Testis (tissue), 2 donors: ENCODE results near the gene RPL12.

Experiments used
- POLR2A ChIP-seq: fragments of 450-650 bp; IDR thresholded peaks from one replicate; pipeline ENCODE4 v1.6.1; 2017; ENCODE audit warnings: antibody characterized with exemption, mild to moderate bottlenecking, moderate library complexity
- TF ChIP-seq, protein P1 (sequence below), 3 experiments: fragments of 450-650 bp in 2 of 3; fragments of 200-600 bp in 1 of 3; sonication (generic) in 1 of 3; IDR thresholded peaks; one replicate each; pipeline ENCODE4 v1.5.1; 2016 to 2019; ENCODE audit warnings: antibody characterized with exemption in 3 of 3, mild to moderate bottlenecking in 2 of 3, moderate library complexity in 1 of 3

DNA sequence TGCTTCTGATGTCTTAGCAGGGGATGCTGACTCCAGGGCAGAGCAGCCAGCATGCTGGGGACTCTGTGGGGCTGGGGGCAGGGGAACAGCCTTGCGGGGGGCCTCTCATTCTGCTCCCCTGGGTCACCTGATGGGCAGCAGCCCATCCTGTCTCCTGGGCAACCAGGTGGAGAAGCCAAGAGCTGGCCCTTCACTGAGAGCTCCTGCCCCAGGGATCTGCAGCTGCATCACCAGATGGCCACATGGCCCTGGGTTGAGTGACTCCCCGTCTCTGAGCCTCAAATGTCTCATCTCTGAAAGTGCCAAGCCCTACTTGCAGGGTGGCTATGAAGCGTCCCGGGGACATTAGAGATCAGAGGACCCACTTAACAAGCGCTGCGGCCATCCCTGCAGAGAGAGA is 49.2 kb upstream of the RPL12 start:
- TF ChIP-seq, protein P1, sequence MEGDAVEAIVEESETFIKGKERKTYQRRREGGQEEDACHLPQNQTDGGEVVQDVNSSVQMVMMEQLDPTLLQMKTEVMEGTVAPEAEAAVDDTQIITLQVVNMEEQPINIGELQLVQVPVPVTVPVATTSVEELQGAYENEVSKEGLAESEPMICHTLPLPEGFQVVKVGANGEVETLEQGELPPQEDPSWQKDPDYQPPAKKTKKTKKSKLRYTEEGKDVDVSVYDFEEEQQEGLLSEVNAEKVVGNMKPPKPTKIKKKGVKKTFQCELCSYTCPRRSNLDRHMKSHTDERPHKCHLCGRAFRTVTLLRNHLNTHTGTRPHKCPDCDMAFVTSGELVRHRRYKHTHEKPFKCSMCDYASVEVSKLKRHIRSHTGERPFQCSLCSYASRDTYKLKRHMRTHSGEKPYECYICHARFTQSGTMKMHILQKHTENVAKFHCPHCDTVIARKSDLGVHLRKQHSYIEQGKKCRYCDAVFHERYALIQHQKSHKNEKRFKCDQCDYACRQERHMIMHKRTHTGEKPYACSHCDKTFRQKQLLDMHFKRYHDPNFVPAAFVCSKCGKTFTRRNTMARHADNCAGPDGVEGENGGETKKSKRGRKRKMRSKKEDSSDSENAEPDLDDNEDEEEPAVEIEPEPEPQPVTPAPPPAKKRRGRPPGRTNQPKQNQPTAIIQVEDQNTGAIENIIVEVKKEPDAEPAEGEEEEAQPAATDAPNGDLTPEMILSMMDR (IDR thresholded peaks at IDR 0.05) = no peak
- TF ChIP-seq POLR2A = no peak
